HepG2 (cell line): ENCODE measurements around the gene PRIMPOL. TPM values are rescaled to one million over a fixed set of nuclear protein-coding genes. Genes with fewer than 3 reads are reported as not detected.

Experiments
- ATF1 ChIP-seq: IDR thresholded peaks from 2 replicates; pipeline ENCODE4 v1.6.1; 2016; ENCODE audit warnings: mild to moderate bottlenecking, control low read depth
- CEBPG ChIP-seq: IDR thresholded peaks from 2 replicates; pipeline ENCODE4 v1.6.1; 2016
- GZF1 ChIP-seq: sonication (generic); formaldehyde crosslinking; IDR thresholded peaks from 2 replicates; pipeline ENCODE4 v1.5.1; 2020; ENCODE audit warnings: mild to moderate bottlenecking, missing genetic modification reagents
- HOXA9 ChIP-seq: sonication (generic); formaldehyde crosslinking; IDR thresholded peaks from 2 replicates; pipeline ENCODE4 v1.8.1; 2022; ENCODE audit warnings: missing genetic modification reagents, mild to moderate bottlenecking, moderate library complexity, borderline replicate concordance
- MAX ChIP-seq: IDR thresholded peaks from 2 replicates; pipeline ENCODE4 v1.6.1; 2012; ENCODE audit warnings: inconsistent platforms
- MED8 ChIP-seq: sonication (generic); formaldehyde crosslinking; IDR thresholded peaks from 2 replicates; pipeline ENCODE4 v1.8.1; 2023; ENCODE audit warnings: mild to moderate bottlenecking, missing genetic modification reagents; ENCODE audit not compliant: insufficient replicate concordance
- MEF2D ChIP-seq: sonication (generic); formaldehyde crosslinking; IDR thresholded peaks from 2 replicates; pipeline ENCODE4 v1.5.1; 2020; ENCODE audit warnings: mild to moderate bottlenecking, missing genetic modification reagents
- RBAK ChIP-seq: sonication (generic); formaldehyde crosslinking; IDR thresholded peaks from 2 replicates; pipeline ENCODE4 v1.5.1; 2020; ENCODE audit warnings: mild to moderate bottlenecking, missing genetic modification reagents
- SIN3A ChIP-seq: IDR thresholded peaks from 2 replicates; pipeline ENCODE4 v1.6.1; 2011; ENCODE audit warnings: low read depth, mild to moderate bottlenecking, control low read depth, low read length, borderline replicate concordance
- SRY ChIP-seq: sonication (generic); formaldehyde crosslinking; IDR thresholded peaks from 2 replicates; pipeline ENCODE4 v1.8.0; 2022; ENCODE audit warnings: mild to moderate bottlenecking, missing genetic modification reagents
- XRCC5 ChIP-seq: fragments of 200-400 bp; formaldehyde crosslinking; optimal IDR thresholded peaks from 2 replicates; pipeline ENCODE3; 2017; ENCODE audit warnings: mild to moderate bottlenecking, low read length
- ZBTB38 ChIP-seq: sonication (generic); formaldehyde crosslinking; IDR thresholded peaks from 2 replicates; pipeline ENCODE4 v1.5.1; 2020; ENCODE audit warnings: mild to moderate bottlenecking, missing genetic modification reagents
- ZFP90 ChIP-seq: sonication (generic); formaldehyde crosslinking; IDR thresholded peaks from 2 replicates; pipeline ENCODE4 v1.8.0; 2022; ENCODE audit warnings: missing genetic modification reagents, mild to moderate bottlenecking, inconsistent platforms, borderline replicate concordance
- ZNF142 ChIP-seq: sonication (generic); formaldehyde crosslinking; IDR thresholded peaks from 2 replicates; pipeline ENCODE4 v1.4.0; 2020; ENCODE audit warnings: missing genetic modification reagents
- ZNF761 ChIP-seq: sonication (generic); formaldehyde crosslinking; conservative IDR thresholded peaks from 2 replicates; pipeline ENCODE4 v1.4.0; 2020; ENCODE audit warnings: mild to moderate bottlenecking, missing genetic modification reagents
- polyA plus RNA-seq, 8 experiments: library from polyadenylated mRNA; depleted of rRNA in 3 of 8; stranded (reverse) in 7 of 8; unstranded in 1 of 8; fragments of >200 nt; fragmentation: Illumina TruSeq in 4 of 8; extraction: Trizol in 4 of 8; gene quantifications; 2 replicates each; pipeline versions ENCODE4 v1.2.1 to v1.2.3, GENCODE V29; 2011 to 2016; ENCODE audit warnings: low read depth in 4 of 8, missing spikeins in 1 of 8, mixed read lengths in 1 of 8; ENCODE audit not compliant: insufficient read depth in 1 of 8
- total RNA-seq, 5 experiments: library from RNA; depleted of rRNA; stranded (reverse); fragments of >200 nt; fragmentation: Illumina TruSeq; extraction: Trizol; gene quantifications; 2 replicates each; pipeline ENCODE4 v1.2.3, GENCODE V29; 2016; ENCODE audit warnings: low read depth in 1 of 5
- TF ChIP-seq, protein P1 (sequence below): sonication (generic); formaldehyde crosslinking; IDR thresholded peaks from 2 replicates; pipeline ENCODE4 v1.5.1; 2020; ENCODE audit warnings: mild to moderate bottlenecking, missing genetic modification reagents, moderate library complexity
- TF ChIP-seq, protein P2 (sequence below): sonication (generic); formaldehyde crosslinking; IDR thresholded peaks from 2 replicates; pipeline ENCODE4 v1.8.1; 2023; ENCODE audit warnings: mild to moderate bottlenecking, missing genetic modification reagents, borderline replicate concordance

Gene PRIMPOL
- total and polyA plus RNA-seq, 2 of the 13 experiments (the other 11 are each of a cell fraction or from before 2014, with no cell fraction given), result 7.3 to 11.0 TPM

DNA sequence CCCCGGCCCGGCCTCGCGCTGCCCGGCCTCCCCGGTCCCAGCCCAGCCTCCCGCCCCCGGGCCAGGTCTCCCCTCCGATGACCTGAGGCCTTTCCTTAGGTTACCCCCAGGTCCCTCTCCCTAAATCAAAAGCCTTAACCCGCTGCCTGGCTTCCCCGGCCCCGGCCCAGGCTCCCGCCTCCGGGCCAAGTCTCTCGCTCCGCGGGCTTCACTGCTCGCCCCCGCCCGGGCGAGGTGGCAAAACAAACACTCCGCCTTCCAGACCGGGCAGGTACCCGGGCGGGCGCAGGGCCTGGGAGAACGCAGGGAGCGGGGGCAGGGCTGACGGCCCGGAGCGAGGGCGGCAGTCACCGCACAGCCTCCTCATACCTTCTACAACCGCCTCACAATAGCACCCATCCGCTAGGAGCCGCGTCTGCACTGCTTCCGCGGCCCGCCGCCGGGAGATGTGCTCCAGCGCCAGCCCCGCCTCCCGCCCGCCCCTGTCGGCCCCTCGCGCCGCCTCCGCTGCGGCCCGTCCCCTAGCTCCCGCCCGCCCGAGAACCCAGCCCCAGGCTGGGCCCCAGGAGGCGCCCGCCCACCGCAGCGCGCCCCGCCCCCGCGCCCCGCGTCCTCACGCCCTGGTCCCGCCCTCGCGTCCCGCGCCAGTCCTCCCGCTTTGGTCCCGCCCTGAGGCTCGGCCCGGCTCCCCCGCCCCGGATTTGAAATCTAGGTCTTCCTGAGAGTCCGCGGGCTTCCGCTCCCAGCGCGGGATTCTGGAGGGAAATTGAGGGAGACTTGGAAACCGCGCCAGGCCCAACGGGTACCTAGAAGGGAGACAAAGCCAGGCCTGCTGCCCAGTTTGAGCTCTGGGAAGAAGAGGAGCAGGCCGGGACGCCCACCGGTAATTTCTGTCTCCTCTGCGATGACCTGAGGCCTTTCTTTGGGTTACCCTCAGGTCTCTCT, at the start of gene PRIMPOL, which contains the start of gene CASP3 (continued):
- TF ChIP-seq, protein P1, sequence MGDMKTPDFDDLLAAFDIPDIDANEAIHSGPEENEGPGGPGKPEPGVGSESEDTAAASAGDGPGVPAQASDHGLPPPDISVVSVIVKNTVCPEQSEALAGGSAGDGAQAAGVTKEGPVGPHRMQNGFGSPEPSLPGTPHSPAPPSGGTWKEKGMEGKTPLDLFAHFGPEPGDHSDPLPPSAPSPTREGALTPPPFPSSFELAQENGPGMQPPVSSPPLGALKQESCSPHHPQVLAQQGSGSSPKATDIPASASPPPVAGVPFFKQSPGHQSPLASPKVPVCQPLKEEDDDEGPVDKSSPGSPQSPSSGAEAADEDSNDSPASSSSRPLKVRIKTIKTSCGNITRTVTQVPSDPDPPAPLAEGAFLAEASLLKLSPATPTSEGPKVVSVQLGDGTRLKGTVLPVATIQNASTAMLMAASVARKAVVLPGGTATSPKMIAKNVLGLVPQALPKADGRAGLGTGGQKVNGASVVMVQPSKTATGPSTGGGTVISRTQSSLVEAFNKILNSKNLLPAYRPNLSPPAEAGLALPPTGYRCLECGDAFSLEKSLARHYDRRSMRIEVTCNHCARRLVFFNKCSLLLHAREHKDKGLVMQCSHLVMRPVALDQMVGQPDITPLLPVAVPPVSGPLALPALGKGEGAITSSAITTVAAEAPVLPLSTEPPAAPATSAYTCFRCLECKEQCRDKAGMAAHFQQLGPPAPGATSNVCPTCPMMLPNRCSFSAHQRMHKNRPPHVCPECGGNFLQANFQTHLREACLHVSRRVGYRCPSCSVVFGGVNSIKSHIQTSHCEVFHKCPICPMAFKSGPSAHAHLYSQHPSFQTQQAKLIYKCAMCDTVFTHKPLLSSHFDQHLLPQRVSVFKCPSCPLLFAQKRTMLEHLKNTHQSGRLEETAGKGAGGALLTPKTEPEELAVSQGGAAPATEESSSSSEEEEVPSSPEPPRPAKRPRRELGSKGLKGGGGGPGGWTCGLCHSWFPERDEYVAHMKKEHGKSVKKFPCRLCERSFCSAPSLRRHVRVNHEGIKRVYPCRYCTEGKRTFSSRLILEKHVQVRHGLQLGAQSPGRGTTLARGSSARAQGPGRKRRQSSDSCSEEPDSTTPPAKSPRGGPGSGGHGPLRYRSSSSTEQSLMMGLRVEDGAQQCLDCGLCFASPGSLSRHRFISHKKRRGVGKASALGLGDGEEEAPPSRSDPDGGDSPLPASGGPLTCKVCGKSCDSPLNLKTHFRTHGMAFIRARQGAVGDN, result peak; percentile 80
- TF ChIP-seq ZNF761 (CRISPR knock-in tag) (0 out of 2 replicates have a peak, but pooled peaks have one; percentile 24), XRCC5 (peak; percentile 10), SRY (0 out of 2 replicates have a peak, but pooled peaks have one; percentile 23), HOXA9 (CRISPR knock-in tag) (peak; percentile 85; the same call in 1 of the 2 replicates), ZNF142 (CRISPR knock-in tag) (no peak), MED8 (no peak), ZFP90 (CRISPR knock-in tag) (0 out of 2 replicates have a peak, but pooled peaks have one; percentile 26), RBAK (CRISPR knock-in tag) (no peak), MAX (peak; percentile 52; the same call in 1 of the 2 replicates), CEBPG (CRISPR knock-in tag) (no peak), GZF1 (0 out of 2 replicates have a peak, but pooled peaks have one; percentile 11), ATF1 (CRISPR knock-in tag) (no peak), MEF2D (CRISPR knock-in tag) (no peak), SIN3A (peak; percentile 77; the same call in 1 of the 2 replicates), ZBTB38 (CRISPR knock-in tag) (peak; percentile 30; the same call in 1 of the 2 replicates)
- TF ChIP-seq, protein P2, sequence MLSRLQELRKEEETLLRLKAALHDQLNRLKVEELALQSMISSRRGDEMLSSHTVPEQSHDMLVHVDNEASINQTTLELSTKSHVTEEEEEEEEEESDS (CRISPR knock-in tag), result no peak
